OCI-LY7 (cell line): ENCODE results near the gene LARGE1.

Experiments used
- CTCF ChIP-seq: fragments of 200-600 bp; sonication (generic); conservative IDR thresholded peaks from 2 replicates; pipeline ENCODE4 v1.5.1; 2014; ENCODE audit warnings: mild to moderate bottlenecking, antibody characterized with exemption, low read length, moderate library complexity, mixed read lengths
- EZH2phosphoT487 ChIP-seq: fragments of 200-600 bp; sonication (generic); IDR thresholded peaks from 2 replicates; pipeline ENCODE4 v1.6.1; 2018; ENCODE audit warnings: low read depth, borderline replicate concordance, mild to moderate bottlenecking, mixed run types, antibody characterized with exemption, low read length, moderate library complexity, mixed read lengths

- TF ChIP-seq CTCF (no peak), EZH2phosphoT487 (no peak)
These were observed 692.5 kb downstream of the LARGE1 start for GRCh38 chr22:33227791-33228190.
